Stimulated activated CD8-positive, alpha-beta memory T cell treated with anti-CD3 and anti-CD28 coated beads, Interleukin-12 subunit alpha, Interleukin-12 subunit beta, amount 100 ng/mL, for 1 hour (primary cell): Measurements from ENCODE around the gene GSDMA.
"Not testable (repeated sequence)": the region's sequence is repeated elsewhere in the genome, so short reads cannot be mapped to it uniquely, and the experiment has no call there.

ENCODE experiments used
- DNase-seq: peaks from one replicate; pipeline ENCODE4 v3.0.0-alpha.2; 2020; ENCODE audit warnings: low read depth

GSDMA gene

DNA sequence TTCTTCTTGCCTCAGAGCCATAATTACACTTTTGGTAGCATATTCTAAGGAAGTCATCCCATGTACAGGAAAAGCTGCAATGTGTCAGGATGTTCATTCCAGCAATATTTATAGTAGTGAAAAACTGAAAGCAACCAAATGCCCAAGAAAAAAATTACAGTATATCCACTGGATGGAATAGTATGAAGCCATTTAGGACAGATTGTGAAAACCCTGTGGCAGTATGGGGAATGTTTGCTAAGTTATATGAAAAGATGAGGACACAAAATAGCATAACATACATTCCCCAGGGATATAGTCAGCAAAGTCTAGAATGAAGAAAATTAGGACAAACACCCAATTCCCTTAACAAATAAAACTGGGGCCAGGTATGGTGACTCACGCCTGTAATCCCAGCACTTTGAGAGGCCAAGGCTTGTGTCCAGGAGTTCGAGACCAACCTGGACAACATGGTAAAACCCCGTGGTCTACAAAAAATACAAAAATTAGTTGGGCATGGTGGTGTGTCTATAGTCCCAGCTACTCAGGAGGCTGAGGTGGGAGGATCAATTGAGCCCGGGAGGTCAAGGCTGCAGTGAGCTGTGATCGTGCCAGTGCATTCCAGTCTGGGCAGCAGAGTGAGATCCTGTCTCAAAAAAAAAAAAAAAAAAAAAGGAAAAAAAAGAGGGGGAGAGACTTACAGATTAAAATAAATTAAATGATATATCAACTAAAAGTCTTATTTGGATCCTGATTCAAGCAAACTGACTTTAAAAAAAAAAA lies 33.0 kb upstream of the GSDMA start:
- DNase-seq, result no peak

DNA sequence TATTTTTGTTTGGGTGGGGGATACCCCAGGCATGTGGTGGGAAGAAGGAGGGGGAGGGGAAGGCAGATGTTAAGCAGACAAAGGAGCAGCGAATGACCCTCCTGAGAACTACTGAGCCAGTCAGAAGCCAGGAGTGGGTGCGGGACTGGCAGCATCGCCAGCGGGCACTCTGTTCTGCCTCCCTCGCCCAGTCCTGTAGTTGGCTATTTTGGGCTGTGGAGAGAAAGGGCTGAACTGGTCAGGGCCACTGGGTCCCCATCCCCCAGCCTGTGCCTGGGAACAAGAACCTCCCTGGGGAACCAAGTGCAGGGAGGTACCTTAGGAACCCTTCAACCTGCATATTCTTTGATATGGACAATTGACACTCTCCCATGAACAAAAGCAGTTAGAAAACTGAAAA lies 28.9 kb upstream of the GSDMA start:
- DNase-seq, result no peak

DNA sequence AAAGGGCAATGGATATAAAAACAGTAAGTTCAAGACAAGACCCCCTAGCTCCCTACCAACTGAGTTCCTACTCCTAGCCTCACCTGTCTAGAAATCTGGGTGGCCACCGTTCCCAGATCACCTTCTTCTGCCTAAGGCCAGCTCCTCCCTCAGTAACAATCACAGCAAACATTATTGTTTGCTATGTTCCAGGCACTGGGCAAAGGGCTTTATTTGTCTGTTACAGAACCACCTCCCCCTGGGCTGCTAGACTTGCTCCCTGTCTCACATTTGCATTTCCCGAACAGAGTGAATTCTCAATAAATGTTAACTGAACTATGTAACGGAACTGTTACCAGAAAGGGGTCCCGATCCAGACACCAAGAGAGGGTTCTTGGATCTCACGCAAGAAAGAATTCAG lies 28.5 kb upstream of the GSDMA start:
- DNase-seq, result no peak

DNA sequence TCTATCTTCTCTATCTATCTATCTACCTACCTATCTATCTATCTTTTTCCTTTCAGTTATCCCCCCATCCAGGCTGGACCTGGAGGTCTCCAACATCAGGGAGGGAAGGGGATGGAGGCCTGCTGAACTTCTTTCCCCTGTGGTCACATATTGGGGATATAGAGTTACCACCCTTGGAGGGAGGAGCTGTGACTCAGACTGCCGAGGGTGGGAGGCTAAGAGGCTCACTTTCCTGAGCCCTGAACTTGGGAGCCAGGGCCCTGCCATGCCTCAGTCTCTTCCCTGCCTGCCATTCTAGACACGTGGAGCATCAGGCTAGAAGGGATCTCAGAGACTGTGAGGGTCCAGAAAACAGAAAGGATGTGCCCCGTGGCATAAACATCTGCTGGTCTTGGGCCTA lies 26.9 kb upstream of the GSDMA start:
- DNase-seq, result no peak

DNA sequence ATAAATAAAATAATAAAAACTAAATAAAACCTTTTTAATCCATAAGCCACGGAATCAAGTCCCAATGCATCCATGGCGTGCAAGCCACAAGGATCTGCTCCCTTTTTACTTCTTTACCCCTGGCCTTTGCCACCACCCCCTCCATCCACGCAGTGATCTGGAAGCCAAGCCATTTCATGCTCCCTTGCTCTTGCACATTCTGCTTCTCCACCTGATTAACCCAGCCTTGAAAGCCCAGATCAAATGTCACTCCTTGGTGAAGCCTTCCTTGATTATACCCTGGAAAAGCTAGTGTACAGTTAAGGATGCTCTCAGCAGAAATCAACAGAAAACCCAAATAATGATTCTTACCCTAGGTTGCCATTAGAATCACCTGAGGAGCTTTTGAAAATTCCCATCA lies 25.4 kb upstream of the GSDMA start:
- no peak for DNase-seq

DNA sequence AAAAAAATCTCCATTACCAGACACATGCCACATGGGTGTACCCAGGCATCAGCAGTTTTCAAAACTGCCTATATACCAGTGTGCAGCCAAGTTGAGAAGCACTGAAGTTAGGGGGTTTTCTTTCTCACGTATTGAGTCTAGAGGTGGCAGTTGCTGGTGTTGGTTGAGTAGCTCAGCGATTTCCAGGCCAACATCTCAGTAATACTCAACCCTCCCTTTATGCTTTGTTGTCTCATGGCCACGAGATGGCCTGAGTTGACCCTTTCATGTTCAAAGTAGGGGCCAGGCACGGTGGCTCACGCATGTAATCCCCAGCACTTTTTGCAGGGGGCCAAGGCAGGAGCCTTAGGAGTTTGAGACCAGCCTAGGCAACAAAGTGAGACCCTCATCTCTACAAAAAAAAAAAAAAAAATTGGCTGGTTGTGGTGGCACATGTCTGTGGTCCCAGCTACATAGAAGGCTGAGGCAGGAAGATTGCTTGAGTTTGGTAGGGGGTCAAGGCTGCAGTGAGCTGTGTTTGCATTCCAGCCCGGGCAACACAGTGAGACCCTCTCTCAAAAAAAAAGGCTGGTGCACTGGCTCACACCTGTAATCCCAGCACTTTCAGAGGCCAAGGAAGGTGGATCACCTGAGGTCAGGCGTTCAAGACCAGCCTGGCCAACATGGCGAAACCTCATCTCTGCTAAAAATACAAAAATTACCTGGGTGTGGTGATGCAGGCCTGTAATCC lies 24.5 kb upstream of the GSDMA start:
- DNase-seq, result no peak

DNA sequence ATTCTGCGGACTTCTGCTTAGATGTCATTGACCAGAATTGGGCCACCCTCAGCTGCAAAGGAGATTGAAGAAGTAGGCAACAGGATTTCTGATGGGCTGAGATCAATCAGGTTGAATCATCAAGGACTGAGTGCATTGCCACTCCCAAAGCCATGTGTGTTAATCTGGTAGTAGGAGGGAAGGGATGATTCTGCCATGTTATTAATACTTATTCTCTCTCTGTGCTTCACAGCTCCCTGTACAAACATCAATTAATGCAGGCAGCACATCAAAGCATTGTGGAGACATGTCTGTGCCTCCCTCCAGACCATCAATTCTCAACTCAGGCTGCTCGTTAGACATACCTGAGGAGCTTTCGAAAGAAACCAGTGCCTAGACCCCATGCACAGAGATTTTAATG lies 23.7 kb upstream of the GSDMA start:
- DNase-seq, result no peak

DNA sequence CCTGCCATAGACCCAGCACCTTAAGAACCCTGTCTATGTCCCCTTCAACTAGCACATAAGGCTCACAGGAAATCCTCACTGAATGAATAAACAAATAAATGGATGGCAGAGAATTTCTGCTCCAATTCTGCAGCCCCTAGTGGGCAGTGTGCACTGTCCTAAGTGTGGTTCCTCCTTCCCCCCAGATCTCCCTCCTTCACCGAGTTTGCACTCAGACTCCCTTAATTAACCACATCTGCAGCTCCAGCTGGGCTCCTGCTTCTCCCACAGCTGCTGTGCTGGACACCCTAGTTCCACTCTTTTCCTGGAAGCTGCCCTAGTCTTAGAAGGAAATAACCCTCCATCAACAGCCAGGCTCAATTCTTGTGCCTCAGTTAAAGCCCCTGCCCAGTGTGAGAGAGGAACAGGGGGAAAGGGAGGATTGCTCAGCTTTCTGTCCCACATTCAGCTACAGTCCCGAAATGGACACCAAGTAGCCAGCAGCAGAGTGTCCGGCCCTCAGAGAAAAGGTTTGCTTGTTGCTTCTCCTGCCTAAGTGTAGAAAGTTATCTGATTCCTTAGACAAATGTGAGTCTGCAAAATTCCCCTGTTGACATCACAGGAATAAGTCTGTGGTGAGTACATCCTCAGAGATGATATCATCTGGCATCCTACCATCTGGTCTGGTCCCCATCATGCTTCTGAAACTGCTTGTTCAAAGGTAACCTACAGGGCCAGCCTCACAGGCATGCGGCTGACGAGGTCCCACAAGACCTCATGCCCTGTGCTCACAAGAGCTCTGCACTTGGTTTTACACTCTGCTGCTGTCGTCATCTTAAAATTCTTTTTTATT lies 23.0 kb upstream of the GSDMA start:
- DNase-seq, result no peak

DNA sequence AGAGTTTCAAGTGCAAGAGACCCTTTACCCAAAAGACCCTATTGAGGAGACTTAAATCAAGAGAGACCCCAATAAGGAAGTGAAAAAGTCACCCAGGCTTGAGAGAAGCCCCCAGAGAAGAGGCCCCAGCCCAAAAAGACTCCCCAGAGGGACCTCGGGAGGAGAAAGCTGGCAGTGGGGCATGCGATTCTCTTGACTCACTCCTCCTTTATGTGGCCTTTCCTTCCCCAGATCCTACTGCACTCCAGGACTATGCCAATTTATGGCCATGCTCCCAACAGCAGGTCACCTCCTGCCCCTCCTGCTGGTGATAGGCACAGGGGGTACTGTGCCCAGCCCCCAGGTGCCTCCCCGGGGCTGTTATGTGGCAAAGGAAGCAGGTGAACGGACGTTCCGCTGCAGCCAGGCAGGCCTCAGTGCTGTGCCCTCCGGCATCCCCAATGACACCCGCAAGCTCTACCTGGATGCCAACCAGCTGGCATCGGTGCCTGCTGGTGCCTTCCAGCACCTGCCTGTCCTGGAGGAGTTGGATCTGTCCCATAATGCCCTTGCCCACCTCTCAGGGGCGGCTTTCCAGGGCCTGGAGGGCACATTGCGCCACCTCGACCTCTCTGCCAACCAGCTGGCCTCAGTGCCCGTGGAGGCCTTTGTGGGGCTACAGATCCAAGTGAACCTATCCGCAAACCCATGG lies 19.0 kb upstream of the GSDMA start:
- DNase-seq, result no peak

DNA sequence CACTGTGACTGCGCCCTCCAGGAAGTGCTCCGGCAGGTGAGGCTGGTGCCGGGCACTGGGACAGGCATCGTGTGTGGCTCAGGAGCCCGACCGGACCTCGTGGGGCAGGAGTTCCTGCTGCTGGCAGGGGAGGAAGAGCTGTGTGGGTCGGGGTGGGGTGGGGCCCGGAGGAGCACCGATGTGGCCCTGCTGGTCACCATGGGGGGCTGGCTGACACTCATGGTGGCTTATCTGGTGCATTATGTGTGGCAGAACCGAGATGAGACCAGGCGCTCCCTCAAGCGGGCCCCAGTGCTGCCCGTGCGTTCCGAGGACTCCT lies 18.5 kb upstream of the GSDMA start:
- no peak for DNase-seq

DNA sequence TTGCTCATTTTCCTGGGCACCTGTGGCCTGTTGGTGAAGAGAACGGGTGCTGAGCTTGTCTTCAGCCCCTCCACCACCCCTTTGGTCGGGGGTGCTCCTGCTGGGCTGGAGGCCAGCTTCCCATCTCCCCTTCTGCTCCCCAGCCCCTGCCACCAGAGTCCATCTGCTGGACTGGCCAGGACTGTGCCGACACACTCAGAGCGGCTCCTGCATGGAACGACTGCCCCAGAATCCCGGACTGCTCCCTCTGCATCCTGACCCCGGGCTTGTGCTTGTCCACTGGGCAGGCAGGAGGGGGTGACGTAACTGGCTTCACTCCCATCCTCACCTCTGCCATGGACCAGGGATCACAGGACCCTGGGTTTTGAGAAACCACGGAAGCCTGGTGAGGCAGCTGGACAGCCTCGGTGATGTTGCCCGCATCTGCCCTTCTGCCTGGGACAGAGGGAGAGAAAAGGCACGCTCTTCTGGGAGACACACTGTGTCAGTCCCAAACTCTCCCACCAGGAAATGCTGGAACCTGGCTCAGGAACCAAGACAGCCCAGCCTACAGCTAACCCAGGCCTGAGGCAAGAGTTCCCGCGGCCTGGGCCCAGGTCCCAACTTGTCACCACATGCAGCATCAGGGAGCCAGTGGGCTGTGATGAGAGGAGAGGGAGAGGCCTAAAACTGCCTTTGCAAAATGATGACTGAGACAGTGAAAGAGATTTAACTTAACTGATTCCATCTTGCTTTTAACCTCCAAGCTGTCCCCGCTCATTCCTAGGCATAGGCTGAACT lies 16.1 kb upstream of the GSDMA start:
- DNase-seq, result no peak

DNA sequence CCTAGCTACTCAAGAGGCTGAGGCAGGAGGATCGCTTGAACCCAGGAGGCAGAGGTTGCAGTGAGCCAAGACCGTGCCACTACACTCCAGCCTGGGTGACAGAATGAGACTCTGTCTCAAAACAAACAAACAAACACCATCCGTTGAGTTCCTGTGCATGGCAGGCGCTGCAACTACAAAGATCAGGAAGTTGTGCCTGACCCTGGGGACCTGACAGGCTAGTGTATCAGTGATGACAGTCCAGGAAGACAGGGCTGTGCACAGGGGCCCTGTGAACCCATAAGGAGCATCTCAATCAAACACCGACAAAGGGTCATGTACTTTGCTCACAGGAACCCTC lies 14.3 kb upstream of the GSDMA start:
- not testable (repeated sequence) for DNase-seq

DNA sequence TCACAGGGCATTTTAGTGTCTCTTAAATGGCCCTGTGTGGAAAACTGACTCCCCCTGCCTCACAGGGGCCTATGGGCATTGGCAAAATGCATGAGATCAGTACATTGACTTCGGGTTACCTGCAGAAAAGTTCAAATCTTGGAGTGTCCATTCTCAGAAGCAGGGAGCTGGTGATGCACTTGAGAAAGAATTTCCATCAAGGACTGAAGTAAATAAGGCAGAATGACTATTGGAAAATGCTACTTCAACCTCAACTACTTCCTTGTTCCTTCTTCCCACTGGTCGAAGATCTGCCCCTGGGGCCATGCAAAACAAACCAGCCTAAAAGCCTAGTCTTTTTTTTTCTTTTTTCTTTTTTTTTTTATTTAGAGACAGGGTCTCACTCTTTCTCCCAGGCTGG lies 13.8 kb upstream of the GSDMA start:
- DNase-seq, result no peak

DNA sequence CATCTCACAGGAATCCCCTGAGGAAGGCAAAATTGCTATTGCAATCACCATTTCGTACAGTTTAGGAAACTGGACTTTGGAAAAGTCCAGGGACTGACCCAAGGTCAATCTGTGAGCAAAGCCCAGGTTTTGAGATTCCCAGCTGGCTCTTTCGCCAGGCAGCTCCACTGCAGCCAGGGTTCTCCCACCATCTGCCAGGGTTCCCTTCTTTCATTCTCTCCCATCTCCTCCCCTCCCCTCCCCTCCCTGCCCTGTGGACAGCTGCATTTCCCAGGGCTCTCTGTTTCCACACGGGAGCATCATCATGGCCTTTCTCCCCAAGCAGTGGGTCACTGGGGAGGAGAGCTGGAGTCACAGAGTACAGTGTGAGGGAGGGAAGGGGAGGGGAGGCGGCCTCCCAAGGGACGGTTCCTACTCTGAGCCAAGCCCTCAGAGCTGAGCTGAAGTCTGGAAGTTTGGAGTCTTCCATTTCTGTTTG lies 11.9 kb upstream of the GSDMA start:
- no peak for DNase-seq

DNA sequence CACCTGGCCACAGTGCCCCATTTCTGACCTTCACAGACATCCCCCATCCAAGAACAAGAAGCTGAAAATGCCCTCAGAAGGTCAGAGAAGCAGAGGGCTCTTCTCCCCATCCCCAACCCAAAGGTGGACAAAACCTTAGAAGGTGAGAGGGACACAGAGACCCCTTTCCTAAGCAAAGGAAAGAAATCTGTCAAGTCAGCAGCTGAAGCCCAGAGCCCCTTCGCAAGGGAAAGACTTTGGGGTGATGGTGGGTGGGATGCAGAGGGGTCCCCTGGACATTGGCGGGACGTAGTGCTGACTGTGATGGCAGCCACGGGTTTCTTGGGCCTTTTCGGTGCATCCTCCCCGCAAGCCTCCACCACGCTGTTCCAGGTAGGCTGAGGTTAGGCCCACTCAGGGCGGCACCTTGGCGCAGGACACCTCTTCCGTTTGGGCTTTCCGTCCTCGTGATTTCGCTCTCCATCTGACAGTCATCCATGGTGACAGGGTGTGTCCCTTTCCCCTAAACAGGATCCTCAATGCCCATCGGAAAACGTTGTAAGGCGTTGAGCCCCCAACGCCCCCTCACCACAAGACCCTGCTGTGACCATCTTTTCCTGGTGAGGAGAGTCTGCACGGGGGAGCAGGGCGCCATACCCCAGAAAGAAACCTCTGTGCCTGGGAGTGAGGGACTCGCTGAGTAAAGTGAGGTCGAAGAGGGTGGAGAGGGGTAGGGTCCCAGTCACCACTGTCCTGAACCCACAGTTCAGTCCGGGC lies 10.7 kb upstream of the GSDMA start:
- no peak for DNase-seq

DNA sequence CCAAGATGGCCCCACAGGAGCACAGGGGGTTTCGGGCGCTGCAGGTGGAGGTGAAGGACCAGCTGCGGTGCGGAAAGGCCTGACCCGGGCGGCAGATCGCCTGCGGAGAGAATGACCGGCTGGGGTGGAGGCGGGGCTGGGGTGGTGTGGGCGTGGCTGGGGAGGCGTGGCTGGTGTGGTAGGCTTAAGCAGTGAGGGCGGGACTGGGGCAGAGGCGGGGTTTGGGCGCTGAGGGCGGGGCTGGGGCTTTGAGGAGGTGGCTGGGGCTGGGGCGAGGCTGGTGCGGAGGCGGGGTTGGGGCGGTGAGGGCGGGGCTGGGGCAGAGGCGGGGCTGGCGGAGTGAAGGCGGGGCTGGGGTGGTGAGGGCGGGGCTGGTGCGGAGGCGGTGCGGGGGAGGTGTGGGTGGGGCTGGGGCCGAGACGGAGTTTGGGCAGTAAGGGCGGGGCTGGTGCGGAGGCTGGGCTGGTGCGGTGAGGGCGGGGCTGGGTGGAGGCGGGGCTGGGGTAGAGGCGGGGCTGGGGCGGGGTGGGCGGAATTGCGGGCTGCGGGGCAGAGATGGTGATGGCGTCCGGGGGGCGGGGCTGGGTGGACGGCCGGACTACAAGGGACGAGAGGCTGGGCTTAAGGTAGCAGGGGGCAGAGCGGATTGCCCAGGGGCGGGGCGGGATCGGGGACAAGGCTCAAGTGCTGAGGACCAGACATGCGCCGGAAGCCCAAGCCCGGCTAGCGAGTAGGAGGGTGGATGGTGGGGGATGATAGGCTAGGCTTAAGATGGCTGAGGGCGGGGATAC lies 9.9 kb upstream of the GSDMA start:
- DNase-seq, result peak; percentile 92

DNA sequence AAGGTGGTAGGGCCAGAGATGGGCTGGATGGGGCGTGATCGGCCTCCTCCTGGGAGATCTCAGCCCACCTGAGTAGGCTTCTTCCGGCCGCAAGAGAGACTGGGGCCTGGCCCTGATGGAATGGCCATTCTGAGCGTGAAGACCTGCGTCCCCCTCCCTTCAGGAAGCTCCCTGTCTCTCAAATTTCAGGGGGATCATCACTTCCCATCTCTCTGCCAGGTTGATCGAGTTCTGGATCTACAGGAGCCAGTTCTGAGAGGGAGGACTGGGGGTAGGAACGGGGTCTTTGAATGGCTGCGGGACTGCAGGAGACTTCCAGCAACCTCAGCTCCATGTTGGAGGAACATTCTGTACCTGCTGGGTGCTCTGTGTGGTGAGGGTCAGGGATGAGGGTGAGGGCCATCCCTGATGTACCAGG lies 9.3 kb upstream of the GSDMA start:
- DNase-seq, result no peak

DNA sequence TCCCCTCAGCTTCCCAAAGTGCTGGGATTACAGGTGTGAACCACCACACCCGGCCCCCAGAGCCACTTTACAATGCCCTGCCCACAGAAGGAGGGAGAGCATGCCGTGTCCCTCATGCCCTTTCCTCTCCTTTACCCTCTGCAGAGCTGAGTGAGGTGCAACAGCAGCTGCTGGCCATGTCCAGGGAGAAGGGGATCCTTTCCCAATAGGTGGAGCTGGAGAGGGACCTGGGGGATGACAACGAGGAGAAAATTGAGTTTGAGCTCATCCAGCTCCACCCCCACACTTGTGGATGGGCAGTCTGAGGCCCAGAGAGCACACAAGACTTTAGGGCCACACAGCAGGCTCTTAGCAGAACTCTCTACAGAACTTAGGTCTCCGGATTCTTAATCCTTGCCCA lies 7.9 kb upstream of the GSDMA start:
- DNase-seq, result no peak

DNA sequence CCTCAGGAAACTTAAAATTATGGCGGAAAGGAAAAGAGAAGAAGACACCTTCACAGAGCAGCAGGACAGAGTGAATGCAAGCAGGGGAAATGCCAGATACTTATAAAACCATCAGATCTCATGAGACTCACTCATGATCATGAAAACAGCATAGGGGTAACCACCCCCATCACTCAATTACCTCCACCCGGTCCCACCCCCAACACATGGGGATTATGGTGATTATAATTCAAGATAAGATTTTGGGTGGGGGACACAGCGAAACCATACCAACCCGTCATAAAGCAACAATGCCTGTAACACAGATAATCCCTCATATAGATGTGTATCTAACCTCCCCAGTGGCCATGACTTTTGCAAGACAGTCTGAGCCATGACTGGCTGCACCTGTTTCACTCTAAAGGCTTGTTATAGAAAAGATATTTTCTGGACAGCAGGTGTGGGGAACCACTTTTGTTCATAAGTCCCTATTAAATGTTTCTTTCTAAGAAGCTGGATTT lies 7.0 kb upstream of the GSDMA start:
- DNase-seq, result no peak

DNA sequence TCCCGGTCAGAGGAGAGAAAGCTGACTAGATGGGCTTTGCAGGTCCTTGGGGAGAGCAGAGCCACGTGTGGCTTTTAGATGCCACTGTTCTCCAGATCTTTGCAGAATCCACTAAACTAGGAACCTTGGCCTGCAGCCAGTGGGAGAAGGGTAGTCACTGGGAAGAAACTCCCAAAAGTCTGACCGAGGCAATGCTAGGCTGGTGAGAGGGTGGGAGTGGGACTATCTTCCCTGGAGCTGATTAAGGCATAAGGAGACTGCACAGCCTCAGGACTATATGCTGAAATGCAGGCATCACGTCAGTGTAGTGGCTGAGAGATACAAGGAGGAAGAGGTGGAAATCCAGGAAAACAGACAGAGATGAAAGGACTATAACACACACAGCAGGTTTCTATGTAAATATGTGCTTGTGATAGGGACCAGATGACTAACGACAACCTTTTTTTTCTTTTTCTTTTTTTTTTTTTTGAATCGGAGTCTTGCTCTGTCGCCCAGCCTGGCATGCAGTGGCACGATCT lies 2.2 kb upstream of the GSDMA start:
- no peak for DNase-seq
